Ishikawa (cell line): Measurements from ENCODE around the gene RAP1GAP2.

Source experiments
- MAX ChIP-seq: IDR thresholded peaks from 2 replicates; pipeline ENCODE4 v1.6.1; 2012
- NFIC ChIP-seq: IDR thresholded peaks from 2 replicates; pipeline ENCODE4 v1.6.1; 2012
- TAF1 ChIP-seq: IDR thresholded peaks from 2 replicates; pipeline ENCODE4 v1.6.1; 2012; ENCODE audit warnings: low read depth, mild to moderate bottlenecking
- USF1 ChIP-seq: IDR thresholded peaks from 2 replicates; pipeline ENCODE4 v1.6.1; 2012
- YY1 ChIP-seq: IDR thresholded peaks from 2 replicates; pipeline ENCODE4 v1.6.1; 2012; ENCODE audit warnings: low read depth
- ZBTB7A ChIP-seq: IDR thresholded peaks from 2 replicates; pipeline ENCODE4 v1.6.1; 2012; ENCODE audit warnings: low read depth

GRCh38 chr17:3012926-3013581 lies 216.8 kb downstream of the RAP1GAP2 start:
- TF ChIP-seq ZBTB7A (no peak), MAX (no peak), TAF1 (no peak), NFIC (no peak), YY1 (no peak), USF1 (no peak)
